Measurements from ENCODE around the gene ZNF827.

Gene ZNF827

GRCh38 chr4:145819853-145820181, 118.8 kb downstream of the ZNF827 start:
- H3K4me3 ChIP-seq (ENCODE audit: low read depth, low read length) = no peak overlapping the region

GRCh38 chr4:145819101-145819852, 119.3 kb downstream of the ZNF827 start:
- TF ChIP-seq CTCF (IDR thresholded peaks at IDR 0.05; ENCODE audit: low read depth, low read length) = no peak
- no peak overlapping the region for H3K4me3 ChIP-seq (ENCODE audit: low read depth, low read length)

More at GRCh38 chr4:145819853-145820181, 118.8 kb downstream of the ZNF827 start:
- no peak for TF ChIP-seq CTCF (IDR thresholded peaks at IDR 0.05; ENCODE audit: low read depth, low read length)

- TF ChIP-seq CTCF (IDR thresholded peaks at IDR 0.05; ENCODE audit: low read depth, low read length) = no peak
- H3K4me3 ChIP-seq (ENCODE audit: low read depth, low read length) = no peak overlapping the region
Measured at GRCh38 chr4:145818011-145818410, 120.6 kb downstream of the ZNF827 start.

DNA sequence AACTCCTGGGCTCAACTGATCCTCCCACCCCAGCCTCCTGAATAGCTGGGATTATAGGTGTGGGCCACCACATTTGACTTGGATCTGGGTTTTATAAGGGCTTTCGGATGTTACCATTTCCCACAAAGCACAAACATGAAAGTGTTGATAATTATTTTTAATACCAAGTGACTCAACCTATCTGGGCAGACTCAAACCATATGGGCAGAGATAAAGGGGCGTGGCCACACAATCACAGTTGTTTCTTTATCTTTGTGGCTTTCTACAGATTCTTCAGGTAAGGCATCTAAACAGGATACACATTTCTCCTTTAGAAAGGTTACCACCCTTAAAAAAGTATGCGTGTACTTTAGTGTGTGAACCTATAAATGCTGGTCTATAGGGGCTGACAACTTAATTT, 122.5 kb downstream of the ZNF827 start:
- no peak for TF ChIP-seq CTCF (IDR thresholded peaks at IDR 0.05; ENCODE audit: low read depth, low read length)
- no peak overlapping the region for H3K4me3 ChIP-seq (ENCODE audit: low read depth, low read length)

GRCh38 chr4:145815626-145816025, 123.0 kb downstream of the ZNF827 start:
- H3K4me3 ChIP-seq (ENCODE audit: low read depth, low read length) = no peak overlapping the region
- no peak for TF ChIP-seq CTCF (IDR thresholded peaks at IDR 0.05; ENCODE audit: low read depth, low read length)

DNA sequence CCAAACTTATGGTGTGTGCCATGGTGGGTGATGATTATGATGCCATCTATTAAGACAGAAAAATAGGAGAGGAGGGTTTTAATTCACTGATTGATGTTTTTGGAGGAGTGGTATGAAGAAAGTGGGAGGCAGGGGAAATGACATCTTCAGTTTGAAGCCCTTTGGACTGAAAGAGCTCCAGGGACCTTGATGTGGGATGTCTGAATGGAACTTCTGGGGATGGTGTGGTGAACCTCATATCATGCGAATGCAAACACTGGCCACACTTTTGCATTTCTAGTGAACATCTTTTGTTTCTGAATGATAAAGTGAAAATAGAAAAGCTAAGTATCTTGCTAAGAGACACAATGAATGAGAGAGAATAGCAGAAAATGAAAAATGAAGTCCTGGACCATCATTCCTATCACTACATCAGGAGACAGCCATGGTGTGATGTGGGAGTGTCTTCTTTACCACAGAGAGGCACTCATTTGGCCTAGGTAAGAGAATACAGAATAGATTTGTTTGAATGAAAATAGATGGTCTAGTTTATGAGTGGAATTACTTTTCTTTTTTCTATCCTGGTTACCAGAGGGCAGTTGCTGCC, 123.5 kb downstream of the ZNF827 start:
- TF ChIP-seq CTCF (IDR thresholded peaks at IDR 0.05; ENCODE audit: low read depth, low read length) = no peak
- no peak overlapping the region for H3K4me3 ChIP-seq (ENCODE audit: low read depth, low read length)

GRCh38 chr4:145814246-145814645, 124.4 kb downstream of the ZNF827 start:
- H3K4me3 ChIP-seq (ENCODE audit: low read depth, low read length) = no peak overlapping the region

More at GRCh38 chr4:145814246-145814645, 124.4 kb downstream of the ZNF827 start:
- no peak for TF ChIP-seq CTCF (IDR thresholded peaks at IDR 0.05; ENCODE audit: low read depth, low read length)

Data from WI38 (cell line).